ENCODE results near the gene CFAP251. TPM values are rescaled to one million over a fixed set of nuclear protein-coding genes. Genes with fewer than 3 reads are reported as not detected.

The CFAP251 gene
- total RNA-seq, 1 experiment from 2014 or later, result 1.7 TPM

DNA sequence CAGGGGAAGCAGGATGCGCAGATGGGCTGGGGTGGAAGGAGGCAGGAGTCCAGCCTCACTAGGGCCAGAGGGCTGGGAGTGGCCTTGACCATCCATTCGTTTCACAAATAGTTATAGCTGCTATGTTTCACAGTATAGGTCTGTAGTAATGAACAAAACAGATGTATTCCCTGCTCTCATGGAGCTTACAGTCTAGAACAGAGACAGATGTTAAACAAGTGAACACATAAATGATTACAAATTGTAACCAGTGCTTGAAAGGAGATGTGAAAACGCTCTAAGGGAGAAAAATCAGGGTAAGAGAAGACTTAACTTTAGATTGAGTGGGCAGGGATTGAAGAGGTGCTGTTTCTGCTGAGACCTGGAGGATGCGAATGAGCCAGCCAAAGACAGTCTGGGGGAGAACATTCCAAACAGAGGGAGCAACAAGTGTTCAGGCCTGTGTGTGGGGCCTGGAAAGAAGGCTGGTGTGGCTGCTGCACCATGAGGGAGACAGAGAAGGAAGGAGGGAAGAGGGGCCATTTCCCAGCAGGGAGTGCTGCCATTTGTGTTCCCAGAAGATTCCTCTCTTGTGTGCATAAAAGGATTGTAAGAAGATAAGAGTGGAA lies 14.6 kb downstream of the CFAP251 start:
- Histone ChIP-seq H3K36me3 (peaks cover 5% of the 10 kb centered on the region), H3K9me3 (no peaks in the 10 kb centered on the region), H3K4me3 (no peak overlapping the region), H3K27me3 (no peaks in the 10 kb centered on the region)
- DNase-seq, result no peak

GRCh38 chr12:121933522-121934308 lies 15.3 kb downstream of the CFAP251 start:
- no peaks in the 10 kb centered on the region for H3K9me3 ChIP-seq
- no peaks in the 10 kb centered on the region for H3K27me3 ChIP-seq
- no peak for DNase-seq
- H3K36me3 ChIP-seq, result peaks cover 5% of the 10 kb centered on the region
- H3K4me3 ChIP-seq, result no peak overlapping the region

- DNase-seq, result no peak
- peaks cover 5% of the 10 kb centered on the region for H3K36me3 ChIP-seq
These were observed 15.9 kb downstream of the CFAP251 start for GRCh38 chr12:121934309-121934664.

GRCh38 chr12:121937654-121938053 lies 19.3 kb downstream of the CFAP251 start:
- Histone ChIP-seq H3K9me3 (no peaks in the 10 kb centered on the region), H3K36me3 (peaks cover 3% of the 10 kb centered on the region), H3K4me3 (no peak overlapping the region), H3K27me3 (no peaks in the 10 kb centered on the region)
- DNase-seq, result no peak

More at GRCh38 chr12:121934309-121934664, 15.9 kb downstream of the CFAP251 start:
- Histone ChIP-seq H3K27me3 (no peaks in the 10 kb centered on the region), H3K9me3 (no peaks in the 10 kb centered on the region), H3K4me3 (no peak overlapping the region)

DNA sequence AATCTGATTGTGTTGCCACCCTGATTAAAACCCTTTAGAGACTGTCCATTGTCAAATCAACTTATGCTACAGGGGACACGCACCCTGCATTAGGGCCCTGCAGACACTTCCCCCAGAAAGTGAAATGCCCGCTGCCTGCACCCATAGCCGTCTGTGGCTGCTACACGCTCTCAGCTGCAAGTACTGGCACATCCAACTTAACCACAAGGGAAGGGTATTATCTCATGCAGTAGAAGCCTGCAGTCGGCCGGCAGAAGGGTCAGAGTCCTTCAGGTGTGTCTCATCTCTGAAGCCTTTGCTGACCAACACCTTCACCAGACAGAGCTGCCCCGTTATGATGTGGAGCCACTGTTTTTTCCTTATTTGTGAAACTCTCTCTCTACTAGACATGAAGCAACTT lies 20.8 kb downstream of the CFAP251 start:
- no peak for DNase-seq
- Histone ChIP-seq H3K36me3 (peaks cover 9% of the 10 kb centered on the region), H3K4me3 (no peak overlapping the region), H3K9me3 (no peaks in the 10 kb centered on the region), H3K27me3 (no peaks in the 10 kb centered on the region)

DNA sequence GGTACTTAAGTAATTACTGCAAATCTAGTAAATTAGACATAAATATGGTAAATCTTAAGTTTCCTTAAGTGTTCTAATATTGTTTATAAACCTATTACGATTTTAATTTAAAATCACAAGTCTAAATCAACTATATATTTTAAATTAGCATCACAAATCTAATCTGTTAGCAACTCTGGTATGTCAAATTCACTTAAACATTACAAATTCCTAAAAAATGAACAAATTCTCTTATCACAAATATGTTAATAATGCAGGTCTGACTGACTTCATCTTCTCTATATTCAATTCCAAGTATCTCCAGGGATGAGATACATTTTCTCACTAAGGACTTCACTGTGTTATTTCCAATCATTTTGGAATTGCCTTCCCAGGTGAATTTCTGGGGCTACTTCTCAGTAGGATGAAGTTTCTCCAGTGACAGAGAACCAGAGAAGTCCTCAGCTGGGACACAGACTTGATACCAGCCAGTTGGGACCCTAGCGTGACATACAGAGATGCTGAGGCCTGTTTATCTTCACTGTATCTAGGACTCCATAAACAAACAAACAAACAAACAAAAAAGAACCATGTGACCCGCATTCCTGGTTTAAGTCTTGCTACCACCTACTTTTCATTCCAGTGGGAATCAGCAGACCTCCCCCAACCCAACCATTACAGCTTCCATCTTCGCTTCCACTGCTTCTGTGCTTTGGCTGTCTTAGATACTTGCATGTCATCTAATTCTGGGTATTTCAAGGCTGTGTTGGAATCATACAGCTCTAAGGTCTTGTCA lies 21.8 kb downstream of the CFAP251 start:
- peaks cover 10% of the 10 kb centered on the region for H3K36me3 ChIP-seq
- no peaks in the 10 kb centered on the region for H3K9me3 ChIP-seq
- DNase-seq, result no peak

GRCh38 chr12:121942145-121942718 lies 23.8 kb downstream of the CFAP251 start:
- Histone ChIP-seq H3K36me3 (peaks cover 16% of the 10 kb centered on the region), H3K27me3 (no peaks in the 10 kb centered on the region), H3K9me3 (peaks cover 6% of the 10 kb centered on the region), H3K4me3 (no peak overlapping the region)
- no peak for DNase-seq

More for the DNA sequence above, 21.8 kb downstream of the CFAP251 start:
- H3K4me3 ChIP-seq, result no peak overlapping the region
- H3K27me3 ChIP-seq, result no peaks in the 10 kb centered on the region

DNA sequence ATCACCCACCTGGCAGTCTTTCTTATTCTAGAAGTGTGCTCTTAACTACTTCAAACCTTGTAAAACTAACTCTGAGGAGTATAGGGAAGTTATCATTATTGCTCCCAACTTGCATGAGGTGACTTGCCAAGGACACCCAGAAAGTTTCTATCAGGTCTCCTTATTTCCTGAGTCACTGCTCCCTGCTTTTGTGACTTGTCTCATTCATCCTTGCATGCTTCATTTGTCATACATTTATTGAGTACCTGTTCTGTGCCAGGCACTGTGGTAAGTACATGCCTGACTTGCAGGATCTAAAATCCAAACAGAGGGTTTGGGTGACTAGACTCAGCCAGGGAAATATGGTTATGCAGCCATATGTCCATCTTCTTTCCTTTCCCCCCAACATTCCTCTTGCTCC lies 25.5 kb downstream of the CFAP251 start:
- H3K27me3 ChIP-seq, result no peaks in the 10 kb centered on the region
- no peak for DNase-seq
- H3K9me3 ChIP-seq, result peaks cover 6% of the 10 kb centered on the region
- H3K4me3 ChIP-seq, result no peak overlapping the region
- peaks cover 14% of the 10 kb centered on the region for H3K36me3 ChIP-seq

DNA sequence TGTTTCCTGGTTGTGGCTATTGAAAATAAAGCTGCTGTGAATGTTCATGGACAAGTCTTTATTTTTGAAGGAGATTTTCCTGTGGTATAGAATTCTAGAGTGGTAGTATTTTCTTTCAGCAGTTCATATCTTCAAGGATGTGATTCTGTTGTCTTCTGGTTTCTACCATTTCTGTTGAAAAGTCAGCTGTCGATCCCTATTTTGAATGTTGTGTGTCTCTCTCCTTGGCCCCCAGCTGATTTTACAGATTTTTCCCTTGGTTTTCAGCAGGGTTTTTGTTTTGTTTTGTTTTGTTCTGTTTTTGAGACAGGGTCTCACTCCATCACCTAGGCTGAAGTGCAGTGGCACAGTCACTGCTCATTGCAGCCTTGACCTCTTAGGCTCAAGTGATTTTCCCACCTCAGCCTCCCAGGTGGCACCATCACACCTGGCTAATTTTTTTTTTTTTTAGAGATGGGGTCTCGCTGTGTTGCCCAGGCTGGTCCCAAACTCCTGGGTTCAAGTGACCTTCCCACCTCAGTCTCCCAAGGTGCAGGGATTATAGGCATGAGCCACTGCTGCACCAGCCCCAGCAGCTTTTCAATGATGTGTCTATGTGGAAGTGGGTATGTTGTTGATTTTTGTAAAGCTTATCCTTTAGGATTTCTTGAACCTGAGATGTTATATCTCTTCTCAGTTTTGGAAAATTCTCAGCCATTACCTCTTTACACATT lies 28.1 kb downstream of the CFAP251 start:
- H3K36me3 ChIP-seq, result peaks cover 14% of the 10 kb centered on the region
- no peaks in the 10 kb centered on the region for H3K27me3 ChIP-seq
- DNase-seq, result no peak
- no peak overlapping the region for H3K4me3 ChIP-seq
- H3K9me3 ChIP-seq, result peaks cover 6% of the 10 kb centered on the region

GRCh38 chr12:121947981-121948380 lies 29.6 kb downstream of the CFAP251 start:
- no peak for DNase-seq

DNA sequence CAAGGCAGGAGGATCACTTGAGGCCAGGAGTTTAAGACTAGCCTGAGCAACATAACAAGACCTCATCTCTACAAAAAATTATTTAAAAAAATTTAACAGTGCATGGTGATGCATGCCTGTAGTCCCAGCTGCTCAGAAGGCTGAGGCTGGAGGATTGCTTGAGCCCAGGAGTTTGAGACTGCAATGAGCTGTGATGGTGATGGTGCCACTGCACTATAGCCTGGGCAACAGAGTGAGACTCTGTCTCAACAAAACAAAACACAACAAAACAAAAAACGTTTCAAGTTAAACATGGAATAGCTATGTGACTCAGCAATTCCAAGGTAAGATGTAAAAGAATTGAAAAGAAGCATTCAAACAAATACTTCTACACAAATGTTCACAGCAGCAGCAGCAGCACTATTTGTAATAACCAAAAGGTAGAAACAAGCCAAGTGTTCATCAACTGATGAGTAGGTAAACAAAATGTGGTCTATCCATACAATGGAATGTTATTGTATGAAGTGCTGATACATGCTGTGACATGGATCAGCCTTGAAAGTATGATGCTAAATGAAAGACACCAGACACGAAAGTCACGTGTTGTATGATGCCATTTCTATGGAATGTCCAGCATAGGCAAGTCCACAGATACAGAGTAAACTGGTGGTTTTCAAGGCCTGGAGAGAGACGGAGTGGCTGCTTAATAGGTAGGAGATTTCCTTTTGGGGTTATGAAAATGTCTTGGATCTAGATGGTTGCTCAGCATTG lies 31.4 kb downstream of the CFAP251 start:
- Histone ChIP-seq H3K36me3 (peaks cover 7% of the 10 kb centered on the region), H3K27me3 (no peaks in the 10 kb centered on the region), H3K9me3 (peaks cover 6% of the 10 kb centered on the region), H3K4me3 (no peak overlapping the region)
- no peak for DNase-seq

More at GRCh38 chr12:121947981-121948380, 29.6 kb downstream of the CFAP251 start:
- H3K36me3 ChIP-seq, result peaks cover 14% of the 10 kb centered on the region
- H3K27me3 ChIP-seq, result no peaks in the 10 kb centered on the region
- H3K4me3 ChIP-seq, result no peak overlapping the region
- peaks cover 6% of the 10 kb centered on the region for H3K9me3 ChIP-seq

DNA sequence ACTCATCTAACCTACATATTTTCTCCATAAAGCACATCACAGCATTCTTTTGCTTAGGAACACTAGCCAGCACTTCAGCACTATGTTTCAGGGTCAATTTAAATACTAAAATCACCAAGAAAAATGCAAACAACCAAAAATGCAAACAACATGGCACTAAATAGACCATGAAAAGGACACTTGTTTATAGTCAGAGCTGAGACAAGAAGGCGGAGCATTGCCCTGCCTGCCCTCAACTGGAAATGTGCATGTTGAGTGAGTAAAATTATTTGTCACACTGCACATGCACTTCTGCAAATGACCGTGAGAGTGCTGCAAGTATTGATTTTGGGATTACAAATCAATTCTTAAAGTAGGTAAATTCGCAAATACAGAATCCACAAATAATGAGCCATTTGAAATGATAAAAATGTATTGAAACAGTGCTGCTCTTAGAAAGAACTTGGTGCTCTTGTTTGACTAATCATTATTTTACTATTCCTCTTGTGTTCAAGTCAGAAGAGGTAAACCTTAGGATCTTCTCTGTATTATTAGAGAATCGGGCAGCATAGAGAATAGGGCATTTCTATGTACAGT lies 34.8 kb downstream of the CFAP251 start:
- Histone ChIP-seq H3K27me3 (no peaks in the 10 kb centered on the region), H3K4me3 (no peak overlapping the region), H3K9me3 (no peaks in the 10 kb centered on the region), H3K36me3 (no peaks in the 10 kb centered on the region; the same call in 1 of the 2 replicates)
- DNase-seq, result no peak

DNA sequence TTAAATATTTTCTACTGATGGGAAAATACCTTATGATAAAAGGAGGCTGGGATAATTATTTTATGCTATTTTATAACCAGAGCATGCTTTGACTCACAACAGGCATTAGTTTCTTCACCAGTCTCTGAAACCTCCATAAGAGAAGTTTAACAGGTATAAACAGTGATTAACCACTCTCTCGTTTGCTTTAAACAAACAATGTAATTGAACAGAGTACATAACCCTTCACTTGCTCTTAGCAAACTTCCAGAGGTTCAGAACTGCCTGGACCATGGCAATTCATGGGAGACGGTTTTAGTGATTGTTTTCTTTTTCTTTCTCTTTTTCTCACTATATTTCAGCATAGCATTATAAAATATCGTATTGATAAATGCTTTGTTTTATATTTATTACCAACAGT lies 35.3 kb downstream of the CFAP251 start:
- no peaks in the 10 kb centered on the region; the same call in 1 of the 2 replicates for H3K36me3 ChIP-seq
- H3K27me3 ChIP-seq, result no peaks in the 10 kb centered on the region
- no peak for DNase-seq
- H3K4me3 ChIP-seq, result no peak overlapping the region
- no peaks in the 10 kb centered on the region for H3K9me3 ChIP-seq

GRCh38 chr12:121955258-121956237 lies 37.2 kb downstream of the CFAP251 start:
- no peak overlapping the region for H3K4me3 ChIP-seq
- DNase-seq, result no peak
- H3K27me3 ChIP-seq, result no peaks in the 10 kb centered on the region
- H3K9me3 ChIP-seq, result no peaks in the 10 kb centered on the region
- no peaks in the 10 kb centered on the region for H3K36me3 ChIP-seq
